HCT116 (cell line): ENCODE data around the gene COL1A1. TPM values are rescaled to one million over a fixed set of nuclear protein-coding genes. Genes with fewer than 3 reads are reported as not detected.

Experiments used
- ATAC-seq: fragments of 200-7000 bp; cut with Tn5 transposase; 2 replicates; pipeline ENCODE4 v1.9.1; 2020; ENCODE audit warnings: mild to moderate bottlenecking, moderate library complexity
- BruUV-seq: library from RNA; stranded (reverse); fragments of 400-500 nt; replicated peaks from 2 replicates; lab custom pipeline; 2021; lab: Mats Ljungman, UMichigan
- CTCF ChIA-PET: fragments of 300-600 bp; sonication (Branson Sonifier 250); formaldehyde crosslinking; loops from one replicate; lab custom pipeline; 2021; ENCODE audit warnings: antibody characterized with exemption; lab: Charles Lee
- POLR2A ChIA-PET: fragments of 300-600, 350-600 bp; sonication (Branson Sonifier 250); formaldehyde crosslinking; loops from one replicate; lab custom pipeline; 2021; ENCODE audit warnings: antibody characterized with exemption; lab: Charles Lee
- RAD21 ChIA-PET, 2 experiments: fragments of 300-600 bp; sonication (Branson Sonifier 250); formaldehyde crosslinking; loops; one replicate each; lab custom pipeline; 2023; ENCODE audit warnings: low total read pairs in 2 of 2; ENCODE audit not compliant: uncharacterized antibody in 2 of 2, unreplicated experiment in 2 of 2, low non-redundant PET in 1 of 2; lab: Charles Lee
- DNase-seq: peaks from one replicate; pipeline ENCODE4 v3.0.0-alpha.2; 2010; ENCODE audit warnings: low read depth, low spot score
- H2AFZ ChIP-seq: fragments of 200-600 bp; shearing (Covaris generic), sonication (generic); 2 replicates; pipeline ENCODE4 v1.6.1; 2017; ENCODE audit warnings: low read depth, mixed run types, mixed read lengths, antibody characterized with exemption, low read length; ENCODE audit not compliant: poor library complexity, severe bottlenecking
- H3K27ac ChIP-seq: 2 replicates; pipeline ENCODE4 v1.5.1; 2012; ENCODE audit warnings: low read depth, low read length
- H3K27me3 ChIP-seq: fragments of 200-600 bp; sonication (generic); 2 replicates; pipeline ENCODE4 v1.6.1; 2016; ENCODE audit warnings: mixed run types, low read length, mixed read lengths; ENCODE audit not compliant: insufficient read depth
- H3K36me3 ChIP-seq, 2 experiments: fragments of 200-500 bp in 1 of 2; fragments of 200-600 bp in 1 of 2; sonication (Bioruptor generic) in 1 of 2; sonication (generic) in 1 of 2; 2 replicates each; pipeline versions ENCODE4 v1.5.1 to v1.6.1; 2014 to 2016; ENCODE audit warnings: low read length in 2 of 2, inconsistent platforms in 1 of 2, mixed read lengths in 1 of 2, mixed run types in 1 of 2; ENCODE audit not compliant: insufficient read depth in 2 of 2, control insufficient read depth in 1 of 2
- H3K4me1 ChIP-seq, 2 experiments: fragments of 200-600 bp in 1 of 2; sonication (generic) in 1 of 2; 2 replicates each; pipeline versions ENCODE4 v1.5.1 to v1.6.1; 2012 to 2017; ENCODE audit warnings: low read length in 2 of 2, inconsistent platforms in 1 of 2, mild to moderate bottlenecking in 1 of 2, mixed read lengths in 1 of 2, mixed run types in 1 of 2, moderate library complexity in 1 of 2; ENCODE audit not compliant: insufficient read depth in 2 of 2, control insufficient read depth in 1 of 2
- H3K4me2 ChIP-seq: fragments of 200-600 bp; sonication (generic); 2 replicates; pipeline ENCODE4 v1.6.1; 2017; ENCODE audit warnings: mixed run types, low read length, mixed read lengths
- H3K4me3 ChIP-seq, 2 experiments: fragments of 200-600 bp in 1 of 2; sonication (generic) in 1 of 2; replicated peaks in 1 of 2; 2 replicates each; pipeline ENCODE4 v1.5.1; 2011 to 2016; ENCODE audit warnings: low read length in 2 of 2, control low read depth in 1 of 2, low read depth in 1 of 2, mild to moderate bottlenecking in 1 of 2, mixed read lengths in 1 of 2, mixed run types in 1 of 2
- H3K79me2 ChIP-seq: fragments of 200-600 bp; sonication (generic); 2 replicates; pipeline ENCODE4 v1.6.1; 2017; ENCODE audit warnings: mild to moderate bottlenecking, mixed run types, low read length, moderate library complexity, mixed read lengths; ENCODE audit not compliant: insufficient read depth
- H3K9ac ChIP-seq: fragments of 200-600 bp; sonication (generic); 2 replicates; pipeline ENCODE4 v1.6.1; 2016; ENCODE audit warnings: low read length, mixed read lengths
- H3K9me2 ChIP-seq: fragments of 200-600 bp; sonication (generic), shearing (Covaris generic); 2 replicates; pipeline ENCODE4 v1.6.1; 2017; ENCODE audit warnings: mixed run types, mild to moderate bottlenecking, moderate library complexity; ENCODE audit not compliant: insufficient read depth
- H3K9me3 ChIP-seq, 2 experiments: fragments of 200-500 bp in 1 of 2; fragments of 200-600 bp in 1 of 2; sonication (Bioruptor generic) in 1 of 2; sonication (generic) in 1 of 2; 2 replicates each; pipeline ENCODE4 v1.6.1; 2014 to 2017; ENCODE audit warnings: low read length in 2 of 2, mixed read lengths in 2 of 2, inconsistent platforms in 1 of 2, low read depth in 1 of 2, mild to moderate bottlenecking in 1 of 2, mixed run types in 1 of 2, moderate library complexity in 1 of 2; ENCODE audit not compliant: control insufficient read depth in 1 of 2, insufficient read depth in 1 of 2
- H4K20me1 ChIP-seq: fragments of 200-600 bp; sonication (generic), shearing (Covaris generic); 2 replicates; pipeline ENCODE4 v1.6.1; 2017; ENCODE audit warnings: mixed run types, mild to moderate bottlenecking, moderate library complexity; ENCODE audit not compliant: insufficient read depth
- ATF3 ChIP-seq: IDR thresholded peaks from 2 replicates; pipeline ENCODE4 v1.6.1; 2012
- CBX3 ChIP-seq: IDR thresholded peaks from 2 replicates; pipeline ENCODE4 v1.6.1; 2012; ENCODE audit warnings: low read depth
- CEBPB ChIP-seq: IDR thresholded peaks from 2 replicates; pipeline ENCODE4 v1.6.1; 2012; ENCODE audit warnings: low read depth
- EGR1 ChIP-seq: IDR thresholded peaks from 2 replicates; pipeline ENCODE4 v1.6.1; 2012; ENCODE audit warnings: low read depth
- ELF1 ChIP-seq: IDR thresholded peaks from 2 replicates; pipeline ENCODE4 v1.6.1; 2012; ENCODE audit warnings: low read depth, borderline replicate concordance
- EZH2 ChIP-seq: fragments of 200-600 bp; sonication (generic); IDR thresholded peaks from 2 replicates; pipeline ENCODE4 v1.6.1; 2017; ENCODE audit warnings: antibody characterized with exemption, mixed run types
- EZH2phosphoT487 ChIP-seq: fragments of 200-600 bp; IDR thresholded peaks from 2 replicates; pipeline ENCODE4 v1.6.1; 2018; ENCODE audit warnings: antibody characterized with exemption, borderline replicate concordance
- FOSL1 ChIP-seq: IDR thresholded peaks from 2 replicates; pipeline ENCODE4 v1.6.1; 2012; ENCODE audit warnings: low read depth
- MAX ChIP-seq: IDR thresholded peaks from 2 replicates; pipeline ENCODE4 v1.6.1; 2012
- POLR2A ChIP-seq: IDR thresholded peaks from 2 replicates; pipeline ENCODE4 v1.7.0; 2011; ENCODE audit warnings: borderline replicate concordance; ENCODE audit not compliant: insufficient read depth, insufficient read length; ENCODE audit errors: extremely low read depth
- POLR2AphosphoS5 ChIP-seq: IDR thresholded peaks from 2 replicates; pipeline ENCODE4 v1.6.1; 2011; ENCODE audit warnings: mild to moderate bottlenecking, low read depth, low read length, moderate library complexity
- REST ChIP-seq: IDR thresholded peaks from 2 replicates; pipeline ENCODE4 v1.6.1; 2012; ENCODE audit warnings: low read depth
- SRF ChIP-seq: IDR thresholded peaks from 2 replicates; pipeline ENCODE4 v1.6.1; 2012; ENCODE audit warnings: low read depth
- TCF7L2 ChIP-seq: IDR thresholded peaks from 2 replicates; pipeline ENCODE4 v1.7.0; 2011; ENCODE audit warnings: borderline replicate concordance, inconsistent platforms; ENCODE audit not compliant: insufficient read depth, insufficient read length; ENCODE audit errors: extremely low read depth
- ZBTB33 ChIP-seq: IDR thresholded peaks from 2 replicates; pipeline ENCODE4 v1.6.1; 2011; ENCODE audit warnings: mild to moderate bottlenecking, low read length, moderate library complexity; ENCODE audit not compliant: insufficient replicate concordance; ENCODE audit errors: extremely low read depth
- ZFX ChIP-seq: fragments of 450-650 bp; IDR thresholded peaks from 2 replicates; pipeline ENCODE4 v1.6.1; 2017
- ZNF274 ChIP-seq: fragments of 200-500 bp; sonication (Bioruptor generic); IDR thresholded peaks from 2 replicates; pipeline ENCODE4 v1.6.1; 2014; ENCODE audit warnings: mild to moderate bottlenecking, low read depth, low read length, inconsistent platforms
- intact Hi-C: fragments of 100-400 bp; cut with micrococcal nuclease; formaldehyde crosslinking; loops from 2 replicates; pipeline ENCODE4 v1.10.0; 2022
- total RNA-seq: library from RNA; stranded (reverse); gene quantifications from one replicate; pipeline ENCODE4 v1.2.1, GENCODE V29; 2021; ENCODE audit not compliant: unreplicated experiment

COL1A1 gene
- total RNA-seq, 1 experiment from 2014 or later: 33.6 TPM

- POLR2A ChIA-PET: no interaction called here
- intact Hi-C loops: no loop called here
- BruUV-seq: no TSS peak
- peaks cover 34 to 41% of the 10 kb centered on the region in 2 experiments for H3K4me1 ChIP-seq
- no peaks in the 10 kb centered on the region for H4K20me1 ChIP-seq
- H3K4me3 ChIP-seq: no peak overlapping the region
- ATAC-seq: no peak
- H3K4me2 ChIP-seq: no peak overlapping the region
- TF ChIP-seq EZH2phosphoT487 (no peak), CEBPB (no peak), ZFX (no peak), ZBTB33 (no peak), FOSL1 (no peak), EGR1 (no peak), ZNF274 (no peak), ATF3 (no peak), SRF (no peak), TCF7L2 (no peak), MAX (no peak), CBX3 (no peak), EZH2 (no peak), ELF1 (no peak), POLR2A (no peak), REST (no peak), POLR2AphosphoS5 (no peak)
- no peak overlapping the region for H3K27ac ChIP-seq
- RAD21 ChIA-PET: no interaction called here
- no peak overlapping the region for H2AFZ ChIP-seq
- CTCF ChIA-PET: no interaction called here
- H3K9me2 ChIP-seq: no peaks in the 10 kb centered on the region
- no peaks in the 10 kb centered on the region for H3K79me2 ChIP-seq
- H3K9me3 ChIP-seq: no peaks in the 10 kb centered on the region
- H3K27me3 ChIP-seq: no peaks in the 10 kb centered on the region
- no peaks in the 10 kb centered on the region for H3K36me3 ChIP-seq
- DNase-seq: no peak
- no peak overlapping the region for H3K9ac ChIP-seq
These were observed 21.3 kb downstream of the COL1A1 start for GRCh38 chr17:50180111-50180510.
